ENCODE results near the gene BCR. TPM values are rescaled to one million over a fixed set of nuclear protein-coding genes. Genes with fewer than 3 reads are reported as not detected.

Gene BCR
- total RNA-seq, 1 donor from 2014 or later: 102 TPM

GRCh38 chr22:23359583-23360123, 179.3 kb downstream of the BCR start:
- no peak for TF ChIP-seq CTCF (IDR thresholded peaks at IDR 0.05; ENCODE audit: unreplicated experiment)
- Mint-ChIP-seq H3K36me3 (ENCODE audit: insufficient read depth) (no peaks in the 10 kb centered on the region), H3K9me3 (ENCODE audit: low read depth) (no peaks in the 10 kb centered on the region), H3K4me3 (ENCODE audit: low read depth) (no peak overlapping the region), H3K27ac (no peak overlapping the region), H3K27me3 (peaks cover 36% of the 10 kb centered on the region), H3K4me1 (ENCODE audit: low read depth) (no peaks in the 10 kb centered on the region)
- no peak for DNase-seq (ENCODE audit: low spot score, unreplicated experiment)

- Mint-ChIP-seq H3K4me1 (ENCODE audit: low read depth) (no peaks in the 10 kb centered on the region), H3K36me3 (ENCODE audit: insufficient read depth) (no peaks in the 10 kb centered on the region), H3K27ac (no peak overlapping the region), H3K9me3 (ENCODE audit: low read depth) (no peaks in the 10 kb centered on the region), H3K27me3 (peaks cover 50% of the 10 kb centered on the region), H3K4me3 (ENCODE audit: low read depth) (no peak overlapping the region)
- no peak for DNase-seq (ENCODE audit: low spot score, unreplicated experiment)
- no peak for TF ChIP-seq CTCF (IDR thresholded peaks at IDR 0.05; ENCODE audit: unreplicated experiment)
Measured at GRCh38 chr22:23361676-23362075, 181.4 kb downstream of the BCR start.

GRCh38 chr22:23363683-23364082, 183.4 kb downstream of the BCR start:
- Mint-ChIP-seq H3K4me3 (ENCODE audit: low read depth) (no peak overlapping the region), H3K9me3 (ENCODE audit: low read depth) (no peaks in the 10 kb centered on the region), H3K4me1 (ENCODE audit: low read depth) (peaks cover 5% of the 10 kb centered on the region), H3K27ac (no peak overlapping the region), H3K36me3 (ENCODE audit: insufficient read depth) (no peaks in the 10 kb centered on the region), H3K27me3 (peaks cover 69% of the 10 kb centered on the region)
- TF ChIP-seq CTCF (IDR thresholded peaks at IDR 0.05; ENCODE audit: unreplicated experiment): no peak
- DNase-seq (ENCODE audit: low spot score, unreplicated experiment): no peak

GRCh38 chr22:23364389-23364788, 184.1 kb downstream of the BCR start:
- Mint-ChIP-seq H3K4me1 (ENCODE audit: low read depth) (peaks cover 5% of the 10 kb centered on the region), H3K9me3 (ENCODE audit: low read depth) (no peaks in the 10 kb centered on the region), H3K27me3 (peaks cover 73% of the 10 kb centered on the region), H3K27ac (no peak overlapping the region), H3K4me3 (ENCODE audit: low read depth) (no peak overlapping the region), H3K36me3 (ENCODE audit: insufficient read depth) (no peaks in the 10 kb centered on the region)
- TF ChIP-seq CTCF (IDR thresholded peaks at IDR 0.05; ENCODE audit: unreplicated experiment): no peak
- DNase-seq (ENCODE audit: low spot score, unreplicated experiment): no peak

GRCh38 chr22:23365524-23365923, 185.2 kb downstream of the BCR start:
- H3K27ac Mint-ChIP-seq: no peak overlapping the region
- DNase-seq (ENCODE audit: low spot score, unreplicated experiment): no peak
- H3K4me1 Mint-ChIP-seq (ENCODE audit: low read depth): peaks cover 5% of the 10 kb centered on the region
- no peaks in the 10 kb centered on the region for H3K36me3 Mint-ChIP-seq (ENCODE audit: insufficient read depth)
- TF ChIP-seq CTCF (IDR thresholded peaks at IDR 0.05; ENCODE audit: unreplicated experiment): no peak
- no peak overlapping the region for H3K4me3 Mint-ChIP-seq (ENCODE audit: low read depth)
- no peaks in the 10 kb centered on the region for H3K9me3 Mint-ChIP-seq (ENCODE audit: low read depth)
- H3K27me3 Mint-ChIP-seq: peaks cover 79% of the 10 kb centered on the region
